Measurements from ENCODE around the gene SFRP5. TPM values are rescaled to one million over a fixed set of nuclear protein-coding genes. Genes with fewer than 3 reads are reported as not detected.
A peak's percentile ranks its signal among the peaks of the same experiment; 100 is the strongest.

SFRP5 gene
- total and polyA plus RNA-seq, 2 donors, result 0.41 to 2.4 TPM

GRCh38 chr10:97763411-97763810 lies 8.4 kb downstream of the SFRP5 start:
- Histone ChIP-seq H3K27me3 (ENCODE audit: control insufficient read depth in 2 of 2, insufficient read depth in 1 of 2, low read length in 1 of 2) (no peaks in the 10 kb centered on the region), H3K36me3 (ENCODE audit: control insufficient read depth in 2 of 2, insufficient read depth in 2 of 2, low read length in 1 of 2) (peaks cover 26 to 36% of the 10 kb centered on the region in 2 donors), H3K4me1 (ENCODE audit: control insufficient read depth in 2 of 2, insufficient read depth in 2 of 2, low read length in 2 of 2) (peaks cover 0 to 28% of the 10 kb centered on the region in 2 donors), H3K4me3 (ENCODE audit: low read length in 2 of 2) (no peak overlapping the region), H3K27ac (ENCODE audit: low read depth in 1 of 2, low read length in 1 of 2) (no peak overlapping the region), H3K9me3 (ENCODE audit: control insufficient read depth in 2 of 2, insufficient read depth in 1 of 2, low read length in 1 of 2) (no peaks in the 10 kb centered on the region)
- no peak for DNase-seq (ENCODE audit: low read depth in 6 of 9, low spot score in 9 of 9)
- 98% methylated on average over 2 of the region's 2 CpGs for WGBS

GRCh38 chr10:97762816-97763215 lies 9.0 kb downstream of the SFRP5 start:
- Histone ChIP-seq H3K36me3 (ENCODE audit: control insufficient read depth in 2 of 2, insufficient read depth in 2 of 2, low read length in 1 of 2) (peaks cover 26 to 36% of the 10 kb centered on the region in 2 donors), H3K27ac (ENCODE audit: low read depth in 1 of 2, low read length in 1 of 2) (no peak overlapping the region), H3K4me1 (ENCODE audit: control insufficient read depth in 2 of 2, insufficient read depth in 2 of 2, low read length in 2 of 2) (peaks cover 0 to 28% of the 10 kb centered on the region in 2 donors), H3K27me3 (ENCODE audit: control insufficient read depth in 2 of 2, insufficient read depth in 1 of 2, low read length in 1 of 2) (no peaks in the 10 kb centered on the region), H3K9me3 (ENCODE audit: control insufficient read depth in 2 of 2, insufficient read depth in 1 of 2, low read length in 1 of 2) (no peaks in the 10 kb centered on the region), H3K4me3 (ENCODE audit: low read length in 2 of 2) (no peak overlapping the region)
- DNase-seq (ENCODE audit: low read depth in 6 of 9, low spot score in 9 of 9), result no peak
- WGBS, result 93% methylated on average over 5 of the region's 5 CpGs

GRCh38 chr10:97762056-97762455 lies 9.7 kb downstream of the SFRP5 start:
- over 99% methylated on average over 10 of the region's 10 CpGs for WGBS
- peaks cover 34 to 43% of the 10 kb centered on the region in 2 donors for H3K36me3 ChIP-seq (ENCODE audit: control insufficient read depth in 2 of 2, insufficient read depth in 2 of 2, low read length in 1 of 2)
- H3K4me1 ChIP-seq (ENCODE audit: control insufficient read depth in 2 of 2, insufficient read depth in 2 of 2, low read length in 2 of 2), result peaks cover 0 to 28% of the 10 kb centered on the region in 2 donors
- H3K27me3 ChIP-seq (ENCODE audit: control insufficient read depth in 2 of 2, insufficient read depth in 1 of 2, low read length in 1 of 2), result no peaks in the 10 kb centered on the region
- no peak overlapping the region for H3K27ac ChIP-seq (ENCODE audit: low read depth in 1 of 2, low read length in 1 of 2)
- DNase-seq (ENCODE audit: low read depth in 6 of 9, low spot score in 9 of 9), result no peak
- no peaks in the 10 kb centered on the region for H3K9me3 ChIP-seq (ENCODE audit: control insufficient read depth in 2 of 2, insufficient read depth in 1 of 2, low read length in 1 of 2)
- H3K4me3 ChIP-seq (ENCODE audit: low read length in 2 of 2), result no peak overlapping the region

- Histone ChIP-seq H3K36me3 (ENCODE audit: control insufficient read depth in 2 of 2, insufficient read depth in 2 of 2, low read length in 1 of 2) (peaks cover 40 to 50% of the 10 kb centered on the region in 2 donors), H3K27ac (ENCODE audit: low read depth in 1 of 2, low read length in 1 of 2) (no peak overlapping the region), H3K4me1 (ENCODE audit: control insufficient read depth in 2 of 2, insufficient read depth in 2 of 2, low read length in 2 of 2) (peaks cover 0 to 27% of the 10 kb centered on the region in 2 donors), H3K27me3 (ENCODE audit: control insufficient read depth in 2 of 2, insufficient read depth in 1 of 2, low read length in 1 of 2) (no peaks in the 10 kb centered on the region), H3K9me3 (ENCODE audit: control insufficient read depth in 2 of 2, insufficient read depth in 1 of 2, low read length in 1 of 2) (no peaks in the 10 kb centered on the region), H3K4me3 (ENCODE audit: low read length in 2 of 2) (no peak overlapping the region)
- 96% methylated on average over 8 of the region's 8 CpGs for WGBS
- no peak for DNase-seq (ENCODE audit: low read depth in 6 of 9, low spot score in 9 of 9)
Measured at GRCh38 chr10:97761331-97761865, 10.4 kb downstream of the SFRP5 start.

- no peaks in the 10 kb centered on the region for H3K27me3 ChIP-seq (ENCODE audit: control insufficient read depth in 2 of 2, insufficient read depth in 1 of 2, low read length in 1 of 2)
- DNase-seq (ENCODE audit: low read depth in 6 of 9, low spot score in 9 of 9), result no peak
- no peaks in the 10 kb centered on the region for H3K9me3 ChIP-seq (ENCODE audit: control insufficient read depth in 2 of 2, insufficient read depth in 1 of 2, low read length in 1 of 2)
- H3K36me3 ChIP-seq (ENCODE audit: control insufficient read depth in 2 of 2, insufficient read depth in 2 of 2, low read length in 1 of 2), result peaks cover 47 to 57% of the 10 kb centered on the region in 2 donors
- 98% methylated on average over 11 of the region's 11 CpGs for WGBS
- H3K4me1 ChIP-seq (ENCODE audit: control insufficient read depth in 2 of 2, insufficient read depth in 2 of 2, low read length in 2 of 2), result peaks cover 0 to 22% of the 10 kb centered on the region in 2 donors
- H3K4me3 ChIP-seq (ENCODE audit: low read length in 2 of 2), result no peak overlapping the region
- H3K27ac ChIP-seq (ENCODE audit: low read depth in 1 of 2, low read length in 1 of 2), result no peak overlapping the region
Measured at GRCh38 chr10:97760461-97761257, 11.1 kb downstream of the SFRP5 start.

- Histone ChIP-seq H3K36me3 (ENCODE audit: control insufficient read depth in 2 of 2, insufficient read depth in 2 of 2, low read length in 1 of 2) (peaks cover 54 to 64% of the 10 kb centered on the region in 2 donors), H3K27me3 (ENCODE audit: control insufficient read depth in 2 of 2, insufficient read depth in 1 of 2, low read length in 1 of 2) (no peaks in the 10 kb centered on the region), H3K4me3 (ENCODE audit: low read length in 2 of 2) (no peak overlapping the region), H3K9me3 (ENCODE audit: control insufficient read depth in 2 of 2, insufficient read depth in 1 of 2, low read length in 1 of 2) (no peaks in the 10 kb centered on the region), H3K27ac (ENCODE audit: low read depth in 1 of 2, low read length in 1 of 2) (no peak overlapping the region), H3K4me1 (ENCODE audit: control insufficient read depth in 2 of 2, insufficient read depth in 2 of 2, low read length in 2 of 2) (peaks cover 0 to 15% of the 10 kb centered on the region in 2 donors)
- WGBS, result 78% methylated on average over 5 of the region's 5 CpGs
- no peak for DNase-seq (ENCODE audit: low read depth in 6 of 9, low spot score in 9 of 9)
Measured at GRCh38 chr10:97759946-97760345, 11.9 kb downstream of the SFRP5 start.

GRCh38 chr10:97759158-97759887 lies 12.5 kb downstream of the SFRP5 start:
- peaks cover 60 to 70% of the 10 kb centered on the region in 2 donors for H3K36me3 ChIP-seq (ENCODE audit: control insufficient read depth in 2 of 2, insufficient read depth in 2 of 2, low read length in 1 of 2)
- H3K4me1 ChIP-seq (ENCODE audit: control insufficient read depth in 2 of 2, insufficient read depth in 2 of 2, low read length in 2 of 2), result peaks cover 0 to 9% of the 10 kb centered on the region in 2 donors
- 75% methylated on average over 5 of the region's 5 CpGs for WGBS
- no peak overlapping the region for H3K27ac ChIP-seq (ENCODE audit: low read depth in 1 of 2, low read length in 1 of 2)
- peak in 2 of 9 donors; percentile 38 to 47 for DNase-seq (ENCODE audit: low read depth in 6 of 9, low spot score in 9 of 9)
- no peaks in the 10 kb centered on the region for H3K27me3 ChIP-seq (ENCODE audit: control insufficient read depth in 2 of 2, insufficient read depth in 1 of 2, low read length in 1 of 2)
- H3K4me3 ChIP-seq (ENCODE audit: low read length in 2 of 2), result no peak overlapping the region
- H3K9me3 ChIP-seq (ENCODE audit: control insufficient read depth in 2 of 2, insufficient read depth in 1 of 2, low read length in 1 of 2), result no peaks in the 10 kb centered on the region

- Histone ChIP-seq H3K4me1 (ENCODE audit: control insufficient read depth in 2 of 2, insufficient read depth in 2 of 2, low read length in 2 of 2) (no peaks in the 10 kb centered on the region), H3K27me3 (ENCODE audit: control insufficient read depth in 2 of 2, insufficient read depth in 1 of 2, low read length in 1 of 2) (no peaks in the 10 kb centered on the region), H3K4me3 (ENCODE audit: low read length in 2 of 2) (no peak overlapping the region), H3K27ac (ENCODE audit: low read depth in 1 of 2, low read length in 1 of 2) (no peak overlapping the region), H3K9me3 (ENCODE audit: control insufficient read depth in 2 of 2, insufficient read depth in 1 of 2, low read length in 1 of 2) (no peaks in the 10 kb centered on the region), H3K36me3 (ENCODE audit: control insufficient read depth in 2 of 2, insufficient read depth in 2 of 2, low read length in 1 of 2) (peaks cover 77 to 89% of the 10 kb centered on the region in 2 donors)
- 97% methylated on average over 6 of the region's 6 CpGs for WGBS
- no peak for DNase-seq (ENCODE audit: low read depth in 6 of 9, low spot score in 9 of 9)
Measured at GRCh38 chr10:97757471-97757870, 14.3 kb downstream of the SFRP5 start.

- no peaks in the 10 kb centered on the region for H3K27me3 ChIP-seq (ENCODE audit: control insufficient read depth in 2 of 2, insufficient read depth in 1 of 2, low read length in 1 of 2)
- DNase-seq (ENCODE audit: low read depth in 6 of 9, low spot score in 9 of 9), result no peak
- no peak overlapping the region for H3K27ac ChIP-seq (ENCODE audit: low read depth in 1 of 2, low read length in 1 of 2)
- H3K4me1 ChIP-seq (ENCODE audit: control insufficient read depth in 2 of 2, insufficient read depth in 2 of 2, low read length in 2 of 2), result no peaks in the 10 kb centered on the region
- H3K36me3 ChIP-seq (ENCODE audit: control insufficient read depth in 2 of 2, insufficient read depth in 2 of 2, low read length in 1 of 2), result peaks cover 85% of the 10 kb centered on the region in 2 donors
- 98% methylated on average over 6 of the region's 6 CpGs for WGBS
- H3K9me3 ChIP-seq (ENCODE audit: control insufficient read depth in 2 of 2, insufficient read depth in 1 of 2, low read length in 1 of 2), result no peaks in the 10 kb centered on the region
- no peak overlapping the region for H3K4me3 ChIP-seq (ENCODE audit: low read length in 2 of 2)
Measured at GRCh38 chr10:97755718-97756117, 16.1 kb downstream of the SFRP5 start.

Data from thymus (tissue), 11 donors.